Stimulated activated CD8-positive, alpha-beta memory T cell treated with anti-CD3 and anti-CD28 coated beads, Interleukin-4, amount 100 ng/mL, for 4 hours (primary cell): Measurements from ENCODE around the gene ST8SIA2.

ENCODE experiments used
- DNase-seq, 2 donors: peaks; one replicate each; pipeline ENCODE4 v3.0.0-alpha.2; 2020; ENCODE audit warnings: low read depth in 2 of 2, low spot score in 1 of 2

The ST8SIA2 gene

GRCh38 chr15:92393071-92393979 lies at the start of gene ST8SIA2:
ST8SIA2 (plus strand) TSS chr15:92393881; CDS start chr15:92394065, 184 bp downstream.
- DNase-seq: no peak

GRCh38 chr15:92343924-92344643 lies 49.6 kb upstream of the ST8SIA2 start:
- no peak for DNase-seq

- no peak for DNase-seq
Measured at GRCh38 chr15:92346063-92346462, 47.6 kb upstream of the ST8SIA2 start.

GRCh38 chr15:92355307-92355706 lies 38.4 kb upstream of the ST8SIA2 start:
- no peak for DNase-seq

- no peak for DNase-seq
Measured at GRCh38 chr15:92361321-92362000, 32.2 kb upstream of the ST8SIA2 start.

- DNase-seq: no peak
Measured at GRCh38 chr15:92362001-92362350, 31.7 kb upstream of the ST8SIA2 start.

- DNase-seq: no peak
Measured at GRCh38 chr15:92365084-92365483, 28.6 kb upstream of the ST8SIA2 start.

- no peak for DNase-seq
Measured at GRCh38 chr15:92365906-92366305, 27.8 kb upstream of the ST8SIA2 start.

GRCh38 chr15:92366381-92366780 lies 27.3 kb upstream of the ST8SIA2 start:
- no peak for DNase-seq

- no peak for DNase-seq
Measured at GRCh38 chr15:92375057-92375456, 18.6 kb upstream of the ST8SIA2 start.

- DNase-seq: no peak
Measured at GRCh38 chr15:92376109-92376508, 17.6 kb upstream of the ST8SIA2 start.

- no peak for DNase-seq
Measured at GRCh38 chr15:92377083-92377789, 16.4 kb upstream of the ST8SIA2 start.

GRCh38 chr15:92383519-92384324 lies 10.0 kb upstream of the ST8SIA2 start:
- no peak for DNase-seq

- no peak for DNase-seq
Measured at GRCh38 chr15:92384381-92384780, 9.3 kb upstream of the ST8SIA2 start.

GRCh38 chr15:92385096-92385495 lies 8.6 kb upstream of the ST8SIA2 start:
- DNase-seq: no peak

GRCh38 chr15:92391640-92392039 lies 2.0 kb upstream of the ST8SIA2 start:
- no peak for DNase-seq

GRCh38 chr15:92392462-92392861 lies 1.2 kb upstream of the ST8SIA2 start:
- DNase-seq: no peak

- DNase-seq: no peak
Measured at GRCh38 chr15:92393980-92394308, 263 bp downstream of the ST8SIA2 start.

GRCh38 chr15:92394309-92395097 lies 822 bp downstream of the ST8SIA2 start:
- no peak for DNase-seq
